OCI-LY3 (cell line): ENCODE measurements around the gene BCAT1.

Source experiments
- CTCF ChIP-seq: fragments of 200-600, 300-600 bp; sonication (generic); IDR thresholded peaks from 2 replicates; pipeline ENCODE4 v1.5.1; 2014; ENCODE audit warnings: antibody characterized with exemption, low read length, low read depth
- EZH2phosphoT487 ChIP-seq: fragments of 200-600 bp; shearing (Covaris generic); IDR thresholded peaks from 2 replicates; pipeline ENCODE4 v1.6.1; 2018; ENCODE audit warnings: antibody characterized with exemption, mixed run types, low read depth

GRCh38 chr12:24945845-24946244 is 3.1 kb downstream of the BCAT1 start:
- TF ChIP-seq CTCF (no peak), EZH2phosphoT487 (no peak)
